IMR-90 (cell line): ENCODE results near the gene SLC38A3. TPM values are rescaled to one million over a fixed set of nuclear protein-coding genes. Genes with fewer than 3 reads are reported as not detected.

Source experiments
- ATAC-seq: fragments of 200-7000 bp; cut with Tn5 transposase; 2 replicates; pipeline ENCODE4 v1.9.1; 2020; ENCODE audit warnings: low read depth, mild to moderate bottlenecking, moderate library complexity
- BruUV-seq: library from RNA; stranded (reverse); fragments of 400-500 nt; replicated peaks from 2 replicates; lab custom pipeline; 2021; lab: Mats Ljungman, UMichigan
- CTCF ChIA-PET: fragments of 300-600 bp; formaldehyde crosslinking; extraction: SDS; loops from one replicate; lab custom pipeline; 2021; ENCODE audit warnings: antibody characterized with exemption; lab: Yijun Ruan, JAX
- POLR2A ChIA-PET: fragments of 300-600 bp; sonication (Branson Sonifier 250); formaldehyde crosslinking; loops from one replicate; lab custom pipeline; 2022; ENCODE audit warnings: antibody characterized with exemption; ENCODE audit not compliant: unreplicated experiment; lab: Charles Lee
- DNase-seq: peaks from one replicate; pipeline ENCODE4 v3.0.0; 2013
- H2AFZ ChIP-seq: replicated peaks from 2 replicates; pipeline ENCODE3; 2013; ENCODE audit warnings: low read length, mild to moderate bottlenecking; ENCODE audit not compliant: poor library complexity
- H2AK5ac ChIP-seq: 2 replicates; pipeline ENCODE4 v1.6.1; 2013; ENCODE audit warnings: low read depth, low read length, inconsistent platforms
- H2AK9ac ChIP-seq: replicated peaks from 2 replicates; pipeline ENCODE3; 2013; ENCODE audit warnings: mild to moderate bottlenecking, low read depth, low read length, moderate library complexity; ENCODE audit not compliant: poor library complexity
- H2BK120ac ChIP-seq: 2 replicates; pipeline ENCODE4 v1.6.1; 2013; ENCODE audit warnings: low read depth, low read length, inconsistent platforms
- H2BK15ac ChIP-seq: 3 replicates; pipeline ENCODE4 v1.6.1; 2013; ENCODE audit warnings: low read depth, low read length, inconsistent platforms
- H2BK20ac ChIP-seq: 2 replicates; pipeline ENCODE4 v1.6.1; 2013; ENCODE audit warnings: low read depth, mild to moderate bottlenecking, inconsistent platforms, low read length, moderate library complexity
- H2BK5ac ChIP-seq: 2 replicates; pipeline ENCODE4 v1.6.1; 2013; ENCODE audit warnings: mild to moderate bottlenecking, low read depth, low read length, inconsistent platforms; ENCODE audit not compliant: poor library complexity, severe bottlenecking
- H3K14ac ChIP-seq: replicated peaks from 2 replicates; pipeline ENCODE4 v1.6.1; 2013; ENCODE audit warnings: low read depth, low read length, inconsistent platforms
- H3K18ac ChIP-seq: 2 replicates; pipeline ENCODE4 v1.6.1; 2013; ENCODE audit warnings: low read depth, low read length, control low read depth
- H3K23ac ChIP-seq: 2 replicates; pipeline ENCODE4 v1.6.1; 2013; ENCODE audit warnings: low read depth, low read length, inconsistent platforms
- H3K27ac ChIP-seq: 2 replicates; pipeline ENCODE4 v1.5.1; 2013; ENCODE audit warnings: mild to moderate bottlenecking, control low read depth, low read length; ENCODE audit not compliant: insufficient read depth
- H3K27me3 ChIP-seq: 2 replicates; pipeline ENCODE4 v1.6.1; 2013; ENCODE audit warnings: low read length; ENCODE audit not compliant: control insufficient read depth, insufficient read depth
- H3K36me3 ChIP-seq: 2 replicates; pipeline ENCODE4 v1.6.1; 2013; ENCODE audit warnings: low read length, mixed read lengths; ENCODE audit not compliant: control insufficient read depth, insufficient read depth
- H3K4ac ChIP-seq: 2 replicates; pipeline ENCODE4 v1.6.1; 2013; ENCODE audit warnings: low read depth, low read length, inconsistent platforms
- H3K4me1 ChIP-seq: 2 replicates; pipeline ENCODE4 v1.6.1; 2013; ENCODE audit warnings: low read length, mixed read lengths; ENCODE audit not compliant: control insufficient read depth, insufficient read depth
- H3K4me2 ChIP-seq: 2 replicates; pipeline ENCODE4 v1.6.1; 2013; ENCODE audit warnings: low read depth, mild to moderate bottlenecking, control low read depth, low read length, moderate library complexity
- H3K4me3 ChIP-seq: 2 replicates; pipeline ENCODE4 v1.5.1; 2013; ENCODE audit warnings: low read depth, mild to moderate bottlenecking, control low read depth, low read length, moderate library complexity; ENCODE audit not compliant: insufficient read depth
- H3K56ac ChIP-seq: 2 replicates; pipeline ENCODE4 v1.6.1; 2013; ENCODE audit warnings: low read length, inconsistent platforms; ENCODE audit not compliant: insufficient read depth; ENCODE audit errors: extremely low read depth
- H3K79me1 ChIP-seq, 2 experiments: 2 replicates each; pipeline ENCODE4 v1.6.1; 2013; ENCODE audit warnings: low read length in 2 of 2, inconsistent platforms in 1 of 2, low read depth in 1 of 2
- H3K9ac ChIP-seq: 2 replicates; pipeline ENCODE4 v1.6.1; 2013; ENCODE audit warnings: low read depth, low read length, control low read depth
- H3K9me1 ChIP-seq: 2 replicates; pipeline ENCODE4 v1.6.1; 2013; ENCODE audit warnings: low read length, inconsistent platforms; ENCODE audit not compliant: insufficient read depth
- H3K9me3 ChIP-seq: 2 replicates; pipeline ENCODE4 v1.6.1; 2013; ENCODE audit warnings: low read length; ENCODE audit not compliant: control insufficient read depth, insufficient read depth
- H4K20me1 ChIP-seq: 2 replicates; pipeline ENCODE4 v1.6.1; 2013; ENCODE audit warnings: low read length, inconsistent platforms; ENCODE audit not compliant: insufficient read depth
- H4K5ac ChIP-seq: 2 replicates; pipeline ENCODE4 v1.6.1; 2013; ENCODE audit warnings: mild to moderate bottlenecking, low read depth, low read length, control low read depth
- H4K8ac ChIP-seq, 2 experiments: 2 replicates each; pipeline ENCODE4 v1.6.1; 2013; ENCODE audit warnings: low read depth in 2 of 2, low read length in 2 of 2, control low read depth in 1 of 2, inconsistent platforms in 1 of 2
- H4K91ac ChIP-seq: 2 replicates; pipeline ENCODE4 v1.6.1; 2013; ENCODE audit warnings: low read depth, low read length, inconsistent platforms; ENCODE audit not compliant: insufficient read depth
- BHLHE40 ChIP-seq: fragments of 150-350 bp; IDR thresholded peaks from 2 replicates; pipeline ENCODE4 v1.6.1; 2016; ENCODE audit warnings: mild to moderate bottlenecking, low read depth, low read length
- CEBPB ChIP-seq: IDR thresholded peaks from 2 replicates; pipeline ENCODE4 v1.6.1; 2012; ENCODE audit warnings: low read depth, low read length, improper control_type of control experiment
- CTCF ChIP-seq: conservative IDR thresholded peaks from 2 replicates; pipeline ENCODE4 v1.5.1; 2012; ENCODE audit warnings: mild to moderate bottlenecking, low read depth, low read length, improper control_type of control experiment
- ELK1 ChIP-seq: fragments of 150-350 bp; IDR thresholded peaks from 2 replicates; pipeline ENCODE4 v1.6.1; 2016; ENCODE audit warnings: low read depth, mild to moderate bottlenecking, low read length, moderate library complexity, borderline replicate concordance
- FOS ChIP-seq: fragments of 150-350 bp; IDR thresholded peaks from 2 replicates; pipeline ENCODE4 v1.6.1; 2016; ENCODE audit warnings: low read depth, low read length
- MAFK ChIP-seq: IDR thresholded peaks from 2 replicates; pipeline ENCODE4 v1.6.1; 2012; ENCODE audit warnings: low read depth, low read length, improper control_type of control experiment
- MAZ ChIP-seq: IDR thresholded peaks from 2 replicates; pipeline ENCODE4 v1.6.1; 2012; ENCODE audit warnings: low read depth, mild to moderate bottlenecking, low read length, improper control_type of control experiment, moderate library complexity, borderline replicate concordance
- NFE2L2 ChIP-seq: fragments of 150-350 bp; IDR thresholded peaks from 2 replicates; pipeline ENCODE4 v1.6.1; 2016; ENCODE audit warnings: low read depth, mild to moderate bottlenecking, low read length
- RAD21 ChIP-seq: IDR thresholded peaks from 2 replicates; pipeline ENCODE4 v1.6.1; 2012; ENCODE audit warnings: low read length, improper control_type of control experiment
- RCOR1 ChIP-seq: IDR thresholded peaks from 2 replicates; pipeline ENCODE4 v1.6.1; 2012; ENCODE audit warnings: mild to moderate bottlenecking, low read length, improper control_type of control experiment; ENCODE audit not compliant: insufficient replicate concordance
- RFX5 ChIP-seq: IDR thresholded peaks from 2 replicates; pipeline ENCODE4 v1.8.0; 2012; ENCODE audit warnings: low read depth, mild to moderate bottlenecking, low read length, moderate library complexity
- SMC3 ChIP-seq: fragments of 150-350 bp; IDR thresholded peaks from 2 replicates; pipeline ENCODE4 v1.6.1; 2016; ENCODE audit warnings: low read depth, mild to moderate bottlenecking, antibody characterized with exemption, low read length, moderate library complexity
- USF2 ChIP-seq: fragments of 150-350 bp; IDR thresholded peaks from 2 replicates; pipeline ENCODE4 v1.6.1; 2017; ENCODE audit warnings: mild to moderate bottlenecking, antibody characterized with exemption, low read length, low read depth
- WGBS, 2 experiments: methylation state at CpG; one replicate each; pipeline versions ENCODE4 v1.1.5 to v1.1.7; 2013; ENCODE audit warnings: missing lambda C conversion rate in 2 of 2; ENCODE audit not compliant: insufficient read length in 1 of 2; ENCODE audit errors: extremely low coverage in 2 of 2; 5-methylcytosine and 5-hydroxymethylcytosine counted together
- dilution Hi-C: fragments of 300-500 bp; cut with HindIII; formaldehyde crosslinking; loops from one replicate; pipeline ENCODE4 v1.14.3; 2018; ENCODE audit warnings: low sequenced_read_pairs; ENCODE audit not compliant: unreplicated experiment
- in situ Hi-C: fragments of 300-500 bp; cut with MboI; formaldehyde crosslinking; loops from 3 replicates; pipeline ENCODE4 v1.14.3; 2019; ENCODE audit warnings: low sequenced_read_pairs, inconsistent platforms, mixed read lengths
- intact Hi-C: fragments of 100-400 bp; cut with micrococcal nuclease; formaldehyde crosslinking; loops from 2 replicates; pipeline ENCODE4 v1.10.0; 2022
- polyA plus RNA-seq, 3 experiments: library from polyadenylated mRNA; depleted of rRNA; stranded (reverse); fragments of >200 nt; gene quantifications; 2 replicates each; pipeline ENCODE4 v1.2.3, GENCODE V29; 2012; ENCODE audit warnings: low replicate concordance in 1 of 3
- total RNA-seq: library from RNA; depleted of rRNA; stranded (reverse); fragments of >200 nt; gene quantifications from 2 replicates; pipeline ENCODE4 v1.2.3, GENCODE V29; 2012

The SLC38A3 gene
- total and polyA plus RNA-seq, 2 of the 4 experiments (the other 2 are of a cell fraction): 0.12 to 0.36 TPM

GRCh38 chr3:50245831-50246516 lies 40.9 kb downstream of the SLC38A3 start:
- in situ Hi-C loops: no loop called here
- TF ChIP-seq CEBPB (no peak), RAD21 (peak; percentile 75), SMC3 (peak; percentile 88), NFE2L2 (no peak), RCOR1 (no peak), CTCF (peak; percentile 97), BHLHE40 (peak; percentile 82), MAZ (peak; percentile 80), RFX5 (no peak), MAFK (no peak), ELK1 (no peak), USF2 (no peak), FOS (no peak)

More at GRCh38 chr3:50245831-50246516, 40.9 kb downstream of the SLC38A3 start:
- Histone ChIP-seq H3K9me1 (peaks cover 15% of the 10 kb centered on the region; the same call in 1 of the 2 replicates), H3K27ac (peak overlapping the region; percentile 86), H4K5ac (peak overlapping the region; percentile 60), H2AFZ (peak overlapping the region; percentile 86), H3K18ac (no peak overlapping the region; the same call in 1 of the 2 replicates), H3K79me1 (peaks cover 9 to 87% of the 10 kb centered on the region in 2 experiments), H3K23ac (peak overlapping the region; percentile 57; the same call in 1 of the 2 replicates), H2AK5ac (peak overlapping the region; percentile 98), H2BK5ac (peak overlapping the region; percentile 81), H3K9ac (peak overlapping the region; percentile 61), H3K4ac (peak overlapping the region; percentile 91), H3K14ac (peak overlapping the region; percentile 80), H3K4me3 (peak overlapping the region; percentile 19), H4K20me1 (peaks cover 86% of the 10 kb centered on the region), H3K27me3 (no peaks in the 10 kb centered on the region), H3K4me1 (peaks cover 68% of the 10 kb centered on the region), H3K4me2 (peak overlapping the region; percentile 72), H2BK20ac (peak overlapping the region; percentile 8), H2BK120ac (peak overlapping the region; percentile 17), H2BK15ac (peak overlapping the region; percentile 14; the same call in 1 of the 3 replicates), H3K36me3 (peaks cover 22% of the 10 kb centered on the region), H4K8ac (peak overlapping the region; percentile 90 to 98), H3K56ac (peak overlapping the region; percentile 65; the same call in 1 of the 2 replicates), H3K9me3 (no peaks in the 10 kb centered on the region), H4K91ac (peak overlapping the region; percentile 85), H2AK9ac (peak overlapping the region; percentile 98)
- WGBS, 2 experiments: 0% methylated on average over 3 of the region's 25 CpGs; no CpG with 5 or more reads in 1 of the 2 experiments
- ATAC-seq: peak; percentile 90
- peak; percentile 78 for DNase-seq
- POLR2A ChIA-PET: interaction anchor here (0.6 to 1.0 kb wide), 2 partner anchors 10 to 64 kb away, joined by 3 to 6 read pairs; partner anchors contain the start of gene GNAI2
- CTCF ChIA-PET: interaction anchor here (0.6 to 1.1 kb wide), 10 partner anchors 9 to 135 kb away, joined by 3 to 8 read pairs (median 5); partner anchors contain the start of genes GNAI2 and SEMA3B
- dilution Hi-C loops (no loop called here), intact Hi-C loops (loop anchor here (1.0 kb wide), 1 partner anchor 19 kb away; no protein-coding TSS in a partner anchor)
- no TSS peak for BruUV-seq
